Liver (tissue), 9 donors: ENCODE results near the gene FN1. TPM values are rescaled to one million over a fixed set of nuclear protein-coding genes. Genes with fewer than 3 reads are reported as not detected.

Experiments
- DNase-seq: peaks from one replicate; pipeline ENCODE4 v3.0.0-alpha.2; 2017; ENCODE audit warnings: low spot score
- H3K27ac ChIP-seq, 2 donors: one replicate each; pipeline ENCODE4 v1.7.0; 2013; ENCODE audit warnings: inconsistent platforms in 2 of 2, low read length in 2 of 2, control low read depth in 1 of 2, low read depth in 1 of 2, mild to moderate bottlenecking in 1 of 2
- H3K27me3 ChIP-seq, 4 donors: one replicate each; pipeline versions ENCODE4 v1.6.1 to v1.7.0; 2013; ENCODE audit warnings: low read length in 3 of 4, inconsistent platforms in 1 of 4, mild to moderate bottlenecking in 1 of 4, moderate library complexity in 1 of 4; ENCODE audit not compliant: control insufficient read depth in 4 of 4, insufficient read depth in 4 of 4
- H3K36me3 ChIP-seq, 4 donors: one replicate each; pipeline versions ENCODE4 v1.6.1 to v1.7.0; 2013; ENCODE audit warnings: low read length in 3 of 4, mild to moderate bottlenecking in 3 of 4, low read depth in 1 of 4, moderate library complexity in 1 of 4; ENCODE audit not compliant: control insufficient read depth in 4 of 4, insufficient read depth in 3 of 4
- H3K4me1 ChIP-seq, 4 donors: one replicate each; pipeline versions ENCODE4 v1.6.1 to v1.7.0; 2013; ENCODE audit warnings: low read length in 3 of 4, mild to moderate bottlenecking in 3 of 4, moderate library complexity in 1 of 4; ENCODE audit not compliant: control insufficient read depth in 4 of 4, insufficient read depth in 4 of 4
- H3K4me3 ChIP-seq, 3 donors: one replicate each; pipeline versions ENCODE4 v1.6.1 to v1.7.0; 2013; ENCODE audit warnings: low read length in 3 of 3, control low read depth in 1 of 3, low read depth in 1 of 3, mild to moderate bottlenecking in 1 of 3
- H3K9ac ChIP-seq, 2 donors: one replicate each; pipeline ENCODE4 v1.7.0; 2013; ENCODE audit warnings: low read length in 2 of 2, mild to moderate bottlenecking in 2 of 2, moderate library complexity in 2 of 2, control low read depth in 1 of 2, low read depth in 1 of 2
- H3K9me3 ChIP-seq, 4 donors: one replicate each; pipeline versions ENCODE4 v1.6.1 to v1.7.0; 2013; ENCODE audit warnings: low read length in 3 of 4; ENCODE audit not compliant: control insufficient read depth in 4 of 4
- EGR1 ChIP-seq, 2 donors: IDR thresholded peaks; 2 replicates each; pipeline ENCODE4 v1.6.1; 2016 to 2018; ENCODE audit warnings: antibody characterized with exemption in 2 of 2, low read depth in 2 of 2
- FOXA1 ChIP-seq: IDR thresholded peaks from 2 replicates; pipeline ENCODE4 v1.6.1; 2016; ENCODE audit warnings: antibody characterized with exemption
- FOXA2 ChIP-seq: IDR thresholded peaks from 2 replicates; pipeline ENCODE4 v1.6.1; 2016; ENCODE audit warnings: antibody characterized with exemption
- GABPA ChIP-seq, 2 donors: IDR thresholded peaks in 1 of 2; conservative IDR thresholded peaks in 1 of 2; 2 replicates each; pipeline ENCODE4 v1.6.1; 2016; ENCODE audit warnings: antibody characterized with exemption in 2 of 2, mild to moderate bottlenecking in 1 of 2, moderate library complexity in 1 of 2
- HNF4A ChIP-seq, 2 donors: conservative IDR thresholded peaks; 2 replicates each; pipeline ENCODE4 v1.6.1; 2016; ENCODE audit warnings: antibody characterized with exemption in 2 of 2, mild to moderate bottlenecking in 2 of 2
- HNF4G ChIP-seq: IDR thresholded peaks from 2 replicates; pipeline ENCODE4 v1.6.1; 2016; ENCODE audit warnings: antibody characterized with exemption
- JUND ChIP-seq, 2 donors: IDR thresholded peaks; 2 replicates each; pipeline ENCODE4 v1.6.1; 2016; ENCODE audit warnings: antibody characterized with exemption in 2 of 2
- NR2F2 ChIP-seq: IDR thresholded peaks from 2 replicates; pipeline ENCODE4 v1.6.1; 2016; ENCODE audit warnings: antibody characterized with exemption
- RAD21 ChIP-seq, 2 donors: IDR thresholded peaks; 2 replicates each; pipeline ENCODE4 v1.6.1; 2016; ENCODE audit warnings: antibody characterized with exemption in 2 of 2, mild to moderate bottlenecking in 2 of 2
- RXRA ChIP-seq, 2 donors: IDR thresholded peaks; 2 replicates each; pipeline ENCODE4 v1.6.1; 2017 to 2018; ENCODE audit warnings: antibody characterized with exemption in 2 of 2, mild to moderate bottlenecking in 1 of 2
- SP1 ChIP-seq: IDR thresholded peaks from 2 replicates; pipeline ENCODE4 v1.6.1; 2018; ENCODE audit warnings: antibody characterized with exemption, mild to moderate bottlenecking
- TAF1 ChIP-seq: conservative IDR thresholded peaks from 2 replicates; pipeline ENCODE4 v1.6.1; 2016; ENCODE audit warnings: antibody characterized with exemption, mild to moderate bottlenecking
- YY1 ChIP-seq: IDR thresholded peaks from 2 replicates; pipeline ENCODE4 v1.6.1; 2016; ENCODE audit warnings: antibody characterized with exemption, mild to moderate bottlenecking
- WGBS: extraction: QIAGEN DNeasy Blood & Tissue Kit; methylation state at CpG from one replicate; pipeline ENCODE4 v1.1.7; 2013; 5-methylcytosine and 5-hydroxymethylcytosine counted together
- polyA plus RNA-seq, 2 donors: library from polyadenylated mRNA; stranded (reverse) in 1 of 2; unstranded in 1 of 2; fragments of 200-250 nt in 1 of 2; fragments of >200 nt in 1 of 2; fragmentation: Nextera tagmentation in 1 of 2; extraction: Ambion mirVana in 1 of 2; gene quantifications; one replicate each; pipeline versions ENCODE4 v1.2.1 to v1.2.3, GENCODE V29; 2013 to 2015
- total RNA-seq, 2 donors: library from RNA; depleted of rRNA; stranded (reverse); fragments of >200 nt; gene quantifications; one replicate each; pipeline ENCODE4 v1.2.3, GENCODE V29; 2014
- TF ChIP-seq, protein P1 (sequence below): fragments of 150-350 bp; IDR thresholded peaks from 2 replicates; pipeline ENCODE4 v1.5.1; 2017; ENCODE audit warnings: improper control_type of control experiment, low read depth, low read length; ENCODE audit not compliant: missing input control
- TF ChIP-seq, protein P2 (sequence below): IDR thresholded peaks from 2 replicates; pipeline ENCODE4 v1.6.1; 2016; ENCODE audit warnings: antibody characterized with exemption
- TF ChIP-seq, protein P3 (sequence below): IDR thresholded peaks from 2 replicates; pipeline ENCODE4 v1.6.1; 2016; ENCODE audit warnings: antibody characterized with exemption
- donor health status: healthy.
- donor health status: healthy.
- donor health status: healthy.
- donor health status: healthy.
- donor health status: healthy.

Gene FN1
- total and polyA plus RNA-seq, 4 donors = 545 to 1,402 (median 837) TPM

- peak overlapping the region; percentile 12 to 97 (median 54) for H3K4me3 ChIP-seq
- WGBS = 79% methylated on average over 8 of the region's 8 CpGs
- no peaks in the 10 kb centered on the region for H3K27me3 ChIP-seq
- no peaks in the 10 kb centered on the region for H3K9me3 ChIP-seq
- H3K9ac ChIP-seq = peak overlapping the region; percentile 62 to 76
- peaks cover 0 to 54% (median 34%) of the 10 kb centered on the region in 4 donors for H3K36me3 ChIP-seq
- DNase-seq = no peak
- H3K4me1 ChIP-seq = peaks cover 4 to 35% (median 15%) of the 10 kb centered on the region in 4 donors
- TF ChIP-seq JUND (IDR thresholded peaks at IDR 0.05) (no peak), SP1 (no peak), GABPA (IDR thresholded peaks at IDR 0.05 in 1 of 2, conservative IDR thresholded peaks at IDR 0.05 in 1 of 2) (no peak), NR2F2 (no peak)
- peak overlapping the region; percentile 73 to 89 for H3K27ac ChIP-seq
These were observed 2.9 kb downstream of the FN1 start for GRCh38 chr2:215432759-215433594.

GRCh38 chr2:215431778-215432758, 3.8 kb downstream of the FN1 start:
- Histone ChIP-seq H3K9ac (no peak overlapping the region), H3K9me3 (no peaks in the 10 kb centered on the region), H3K27me3 (no peaks in the 10 kb centered on the region), H3K4me1 (peaks cover 4 to 35% (median 14%) of the 10 kb centered on the region in 4 donors), H3K27ac (peak overlapping the region; percentile 8 to 89), H3K4me3 (no peak overlapping the region), H3K36me3 (peaks cover 0 to 62% (median 37%) of the 10 kb centered on the region in 4 donors)
- 69% methylated on average over 7 of the region's 7 CpGs for WGBS
- DNase-seq = no peak
- TF ChIP-seq, protein P1, sequence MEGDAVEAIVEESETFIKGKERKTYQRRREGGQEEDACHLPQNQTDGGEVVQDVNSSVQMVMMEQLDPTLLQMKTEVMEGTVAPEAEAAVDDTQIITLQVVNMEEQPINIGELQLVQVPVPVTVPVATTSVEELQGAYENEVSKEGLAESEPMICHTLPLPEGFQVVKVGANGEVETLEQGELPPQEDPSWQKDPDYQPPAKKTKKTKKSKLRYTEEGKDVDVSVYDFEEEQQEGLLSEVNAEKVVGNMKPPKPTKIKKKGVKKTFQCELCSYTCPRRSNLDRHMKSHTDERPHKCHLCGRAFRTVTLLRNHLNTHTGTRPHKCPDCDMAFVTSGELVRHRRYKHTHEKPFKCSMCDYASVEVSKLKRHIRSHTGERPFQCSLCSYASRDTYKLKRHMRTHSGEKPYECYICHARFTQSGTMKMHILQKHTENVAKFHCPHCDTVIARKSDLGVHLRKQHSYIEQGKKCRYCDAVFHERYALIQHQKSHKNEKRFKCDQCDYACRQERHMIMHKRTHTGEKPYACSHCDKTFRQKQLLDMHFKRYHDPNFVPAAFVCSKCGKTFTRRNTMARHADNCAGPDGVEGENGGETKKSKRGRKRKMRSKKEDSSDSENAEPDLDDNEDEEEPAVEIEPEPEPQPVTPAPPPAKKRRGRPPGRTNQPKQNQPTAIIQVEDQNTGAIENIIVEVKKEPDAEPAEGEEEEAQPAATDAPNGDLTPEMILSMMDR = no peak
- TF ChIP-seq RXRA (IDR thresholded peaks at IDR 0.05) (no peak), TAF1 (no peak), GABPA (IDR thresholded peaks at IDR 0.05 in 1 of 2, conservative IDR thresholded peaks at IDR 0.05 in 1 of 2) (no peak), JUND (IDR thresholded peaks at IDR 0.05) (no peak), FOXA1 (no peak), YY1 (no peak), NR2F2 (no peak), RAD21 (IDR thresholded peaks at IDR 0.05) (no peak), EGR1 (IDR thresholded peaks at IDR 0.05; ENCODE audit: low read depth in 2 of 2) (no peak), SP1 (no peak), FOXA2 (no peak), HNF4A (conservative IDR thresholded peaks at IDR 0.05) (no peak), HNF4G (no peak)
- TF ChIP-seq, protein P2, sequence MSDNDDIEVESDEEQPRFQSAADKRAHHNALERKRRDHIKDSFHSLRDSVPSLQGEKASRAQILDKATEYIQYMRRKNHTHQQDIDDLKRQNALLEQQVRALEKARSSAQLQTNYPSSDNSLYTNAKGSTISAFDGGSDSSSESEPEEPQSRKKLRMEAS = no peak
- TF ChIP-seq, protein P3, sequence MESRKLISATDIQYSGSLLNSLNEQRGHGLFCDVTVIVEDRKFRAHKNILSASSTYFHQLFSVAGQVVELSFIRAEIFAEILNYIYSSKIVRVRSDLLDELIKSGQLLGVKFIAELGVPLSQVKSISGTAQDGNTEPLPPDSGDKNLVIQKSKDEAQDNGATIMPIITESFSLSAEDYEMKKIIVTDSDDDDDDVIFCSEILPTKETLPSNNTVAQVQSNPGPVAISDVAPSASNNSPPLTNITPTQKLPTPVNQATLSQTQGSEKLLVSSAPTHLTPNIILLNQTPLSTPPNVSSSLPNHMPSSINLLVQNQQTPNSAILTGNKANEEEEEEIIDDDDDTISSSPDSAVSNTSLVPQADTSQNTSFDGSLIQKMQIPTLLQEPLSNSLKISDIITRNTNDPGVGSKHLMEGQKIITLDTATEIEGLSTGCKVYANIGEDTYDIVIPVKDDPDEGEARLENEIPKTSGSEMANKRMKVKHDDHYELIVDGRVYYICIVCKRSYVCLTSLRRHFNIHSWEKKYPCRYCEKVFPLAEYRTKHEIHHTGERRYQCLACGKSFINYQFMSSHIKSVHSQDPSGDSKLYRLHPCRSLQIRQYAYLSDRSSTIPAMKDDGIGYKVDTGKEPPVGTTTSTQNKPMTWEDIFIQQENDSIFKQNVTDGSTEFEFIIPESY = no peak
